ENCODE measurements around the gene CAMKMT.

The CAMKMT gene

DNA sequence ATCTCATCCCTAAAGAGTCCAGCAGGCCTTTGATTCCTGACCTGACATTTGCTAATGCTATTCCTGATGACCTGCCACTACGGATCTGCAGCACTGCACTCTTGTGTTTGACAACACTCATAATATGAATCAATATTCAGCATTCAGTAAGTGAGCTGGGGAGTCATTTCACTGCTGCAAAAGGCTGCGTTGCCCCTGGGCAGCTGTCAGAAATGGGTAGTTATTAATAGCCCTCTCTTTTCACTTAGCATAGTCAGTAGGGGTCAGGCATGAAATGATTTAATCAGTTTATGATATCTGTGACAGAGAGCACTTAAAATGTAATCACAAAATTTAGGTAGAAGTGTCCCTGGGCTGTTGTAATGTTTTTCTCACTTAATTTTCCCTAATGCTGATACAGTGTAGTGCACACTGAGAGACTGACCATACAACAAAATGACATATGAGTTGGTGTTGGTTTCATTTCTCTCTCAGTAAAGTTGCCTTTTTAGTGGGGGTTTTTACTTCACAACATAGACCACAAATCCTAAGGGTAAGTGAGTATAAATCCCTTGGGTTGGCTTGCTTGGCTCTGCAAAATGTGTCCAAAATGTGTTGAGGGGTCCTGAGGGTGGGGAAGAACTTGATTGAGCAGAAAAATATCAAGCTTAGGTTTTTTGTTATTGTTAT, 184.8 kb downstream of the CAMKMT start:
- no peaks in the 10 kb centered on the region for H3K27me3 ChIP-seq (ENCODE audit: insufficient read depth, poor library complexity, severe bottlenecking)
- no peaks in the 10 kb centered on the region for H3K9me3 ChIP-seq (ENCODE audit: severe bottlenecking)
- DNase-seq (ENCODE audit: low spot score) (no peak), ATAC-seq (ENCODE audit: low read depth) (no peak)
- H3K4me1 ChIP-seq (ENCODE audit: insufficient read depth, poor library complexity, severe bottlenecking): peaks cover 29% of the 10 kb centered on the region
- H3K4me3 ChIP-seq (ENCODE audit: severe bottlenecking): no peak overlapping the region
- H3K27ac ChIP-seq (ENCODE audit: poor library complexity, severe bottlenecking): no peak overlapping the region
- H3K36me3 ChIP-seq (ENCODE audit: low read depth): no peaks in the 10 kb centered on the region
- TF ChIP-seq, protein P1, sequence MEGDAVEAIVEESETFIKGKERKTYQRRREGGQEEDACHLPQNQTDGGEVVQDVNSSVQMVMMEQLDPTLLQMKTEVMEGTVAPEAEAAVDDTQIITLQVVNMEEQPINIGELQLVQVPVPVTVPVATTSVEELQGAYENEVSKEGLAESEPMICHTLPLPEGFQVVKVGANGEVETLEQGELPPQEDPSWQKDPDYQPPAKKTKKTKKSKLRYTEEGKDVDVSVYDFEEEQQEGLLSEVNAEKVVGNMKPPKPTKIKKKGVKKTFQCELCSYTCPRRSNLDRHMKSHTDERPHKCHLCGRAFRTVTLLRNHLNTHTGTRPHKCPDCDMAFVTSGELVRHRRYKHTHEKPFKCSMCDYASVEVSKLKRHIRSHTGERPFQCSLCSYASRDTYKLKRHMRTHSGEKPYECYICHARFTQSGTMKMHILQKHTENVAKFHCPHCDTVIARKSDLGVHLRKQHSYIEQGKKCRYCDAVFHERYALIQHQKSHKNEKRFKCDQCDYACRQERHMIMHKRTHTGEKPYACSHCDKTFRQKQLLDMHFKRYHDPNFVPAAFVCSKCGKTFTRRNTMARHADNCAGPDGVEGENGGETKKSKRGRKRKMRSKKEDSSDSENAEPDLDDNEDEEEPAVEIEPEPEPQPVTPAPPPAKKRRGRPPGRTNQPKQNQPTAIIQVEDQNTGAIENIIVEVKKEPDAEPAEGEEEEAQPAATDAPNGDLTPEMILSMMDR (IDR thresholded peaks at IDR 0.05; ENCODE audit: poor library complexity, severe bottlenecking): no peak

DNA sequence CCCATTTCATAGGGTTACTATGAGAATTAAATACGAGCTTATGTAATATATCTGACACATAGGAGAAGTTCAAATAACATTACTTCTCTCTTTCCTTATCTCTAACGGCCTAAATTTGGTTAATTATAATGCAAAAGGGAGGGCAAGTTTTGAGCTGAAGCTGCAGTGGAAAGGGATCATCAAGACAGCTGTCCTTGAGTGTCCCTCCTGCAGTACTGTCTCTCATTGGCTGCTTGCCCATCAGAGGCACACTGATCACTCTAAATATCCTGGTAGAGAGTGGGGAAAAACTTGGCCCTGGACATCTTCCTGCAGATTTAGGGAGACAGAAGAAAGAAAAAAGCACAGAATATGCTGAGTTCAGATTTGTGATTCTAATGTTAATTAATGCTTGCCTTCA, 186.0 kb downstream of the CAMKMT start:
- Histone ChIP-seq H3K4me3 (ENCODE audit: severe bottlenecking) (no peak overlapping the region), H3K36me3 (ENCODE audit: low read depth) (no peaks in the 10 kb centered on the region), H3K27ac (ENCODE audit: poor library complexity, severe bottlenecking) (no peak overlapping the region), H3K27me3 (ENCODE audit: insufficient read depth, poor library complexity, severe bottlenecking) (no peaks in the 10 kb centered on the region), H3K4me1 (ENCODE audit: insufficient read depth, poor library complexity, severe bottlenecking) (peaks cover 30% of the 10 kb centered on the region), H3K9me3 (ENCODE audit: severe bottlenecking) (no peaks in the 10 kb centered on the region)
- TF ChIP-seq, protein P1 (IDR thresholded peaks at IDR 0.05; ENCODE audit: poor library complexity, severe bottlenecking): no peak
- DNase-seq (ENCODE audit: low spot score) (no peak), ATAC-seq (ENCODE audit: low read depth) (no peak)

DNA sequence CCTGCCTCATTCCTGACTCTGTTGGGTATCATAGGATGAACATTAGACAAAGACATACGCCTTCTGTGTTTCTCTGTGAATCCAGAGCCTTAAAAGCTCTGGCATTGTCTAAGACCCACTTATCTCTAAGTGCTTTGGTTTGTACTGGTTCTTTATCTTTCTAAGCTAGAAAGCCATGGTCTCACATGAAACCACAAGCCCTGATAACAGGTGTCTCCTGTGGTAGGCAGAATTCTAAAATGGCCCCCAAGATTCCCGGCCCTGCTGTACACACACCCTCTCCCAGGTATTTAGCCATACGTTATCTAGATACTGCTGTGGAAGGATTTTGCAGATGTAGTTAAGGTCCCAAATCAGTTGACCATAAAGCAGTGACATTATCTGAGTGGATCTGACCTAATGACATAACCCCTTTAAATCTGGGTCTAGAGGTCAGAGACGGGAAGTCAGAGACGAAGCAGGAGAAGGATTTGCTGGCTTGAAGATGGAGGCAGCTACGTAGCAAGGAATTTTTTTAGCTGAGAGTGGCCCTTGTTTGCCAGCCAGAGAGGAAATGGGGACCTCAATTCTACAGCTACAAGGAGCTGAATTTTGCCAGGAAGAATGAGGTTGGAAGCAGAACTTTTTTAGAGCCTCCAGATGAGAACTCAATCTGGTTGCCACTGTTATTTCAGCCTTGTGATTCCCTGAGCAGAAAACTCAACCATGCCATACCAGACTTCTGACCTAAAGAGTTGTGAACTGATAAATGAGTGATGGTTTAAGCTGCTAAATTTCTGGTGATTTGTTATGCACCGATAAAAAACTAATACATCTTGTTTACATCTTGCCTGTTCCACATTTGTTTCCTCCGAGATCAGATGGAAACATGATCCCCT, 186.7 kb downstream of the CAMKMT start:
- Histone ChIP-seq H3K36me3 (ENCODE audit: low read depth) (no peaks in the 10 kb centered on the region), H3K27ac (ENCODE audit: poor library complexity, severe bottlenecking) (peak overlapping the region; percentile 90), H3K27me3 (ENCODE audit: insufficient read depth, poor library complexity, severe bottlenecking) (no peaks in the 10 kb centered on the region), H3K4me1 (ENCODE audit: insufficient read depth, poor library complexity, severe bottlenecking) (peaks cover 37% of the 10 kb centered on the region), H3K4me3 (ENCODE audit: severe bottlenecking) (no peak overlapping the region), H3K9me3 (ENCODE audit: severe bottlenecking) (no peaks in the 10 kb centered on the region)
- no peak for ATAC-seq (ENCODE audit: low read depth)
- TF ChIP-seq, protein P1 (IDR thresholded peaks at IDR 0.05; ENCODE audit: poor library complexity, severe bottlenecking): no peak
- no peak for DNase-seq (ENCODE audit: low spot score)

DNA sequence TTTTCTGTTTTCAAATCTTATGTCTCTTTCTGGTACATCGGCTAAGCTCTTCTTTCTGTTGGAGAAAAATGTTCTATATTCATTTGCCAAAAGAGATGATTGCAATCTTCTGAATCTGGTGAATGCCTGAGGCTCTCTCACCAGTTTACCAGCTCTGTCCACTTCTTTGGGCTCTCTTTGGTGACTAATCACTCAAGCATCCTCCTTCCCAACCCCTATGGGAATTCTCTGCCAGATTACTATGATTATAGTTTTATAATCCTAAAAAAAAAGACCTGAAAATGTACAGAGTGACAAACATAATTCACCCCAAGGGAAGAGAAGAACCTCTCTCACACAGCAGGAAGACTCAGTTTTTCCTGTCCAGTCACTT, 187.3 kb downstream of the CAMKMT start:
- TF ChIP-seq, protein P1 (IDR thresholded peaks at IDR 0.05; ENCODE audit: poor library complexity, severe bottlenecking): no peak
- H3K27ac ChIP-seq (ENCODE audit: poor library complexity, severe bottlenecking): peak overlapping the region; percentile 90
- DNase-seq (ENCODE audit: low spot score) (no peak), ATAC-seq (ENCODE audit: low read depth) (peak; percentile 83)
- H3K4me3 ChIP-seq (ENCODE audit: severe bottlenecking): no peak overlapping the region
- H3K4me1 ChIP-seq (ENCODE audit: insufficient read depth, poor library complexity, severe bottlenecking): peaks cover 44% of the 10 kb centered on the region
- no peaks in the 10 kb centered on the region for H3K27me3 ChIP-seq (ENCODE audit: insufficient read depth, poor library complexity, severe bottlenecking)
- no peaks in the 10 kb centered on the region for H3K36me3 ChIP-seq (ENCODE audit: low read depth)
- no peaks in the 10 kb centered on the region for H3K9me3 ChIP-seq (ENCODE audit: severe bottlenecking)

Measured in RWPE2 (cell line).